Uterus (tissue), 2 donors: ENCODE measurements around the gene UPK3BL1.
"Not testable (repeated sequence)": the region's sequence is repeated elsewhere in the genome, so short reads cannot be mapped to it uniquely, and the experiment has no call there.

Source experiments
- POLR2A ChIP-seq, 2 donors: fragments of 450-650 bp; IDR thresholded peaks; one replicate each; pipeline ENCODE4 v1.6.1; 2016; ENCODE audit warnings: antibody characterized with exemption in 2 of 2, mild to moderate bottlenecking in 1 of 2, moderate library complexity in 1 of 2
- TF ChIP-seq, protein P1 (sequence below), 4 experiments: fragments of 200-600 bp in 2 of 4; fragments of 450-650 bp in 2 of 4; sonication (generic) in 2 of 4; IDR thresholded peaks; one replicate each; pipeline ENCODE4 v1.5.1; 2016 to 2019; ENCODE audit warnings: antibody characterized with exemption in 4 of 4, mild to moderate bottlenecking in 2 of 4, moderate library complexity in 1 of 4

GRCh38 chr7:102630622-102631021, 12.0 kb downstream of the UPK3BL1 start:
- TF ChIP-seq, protein P1, sequence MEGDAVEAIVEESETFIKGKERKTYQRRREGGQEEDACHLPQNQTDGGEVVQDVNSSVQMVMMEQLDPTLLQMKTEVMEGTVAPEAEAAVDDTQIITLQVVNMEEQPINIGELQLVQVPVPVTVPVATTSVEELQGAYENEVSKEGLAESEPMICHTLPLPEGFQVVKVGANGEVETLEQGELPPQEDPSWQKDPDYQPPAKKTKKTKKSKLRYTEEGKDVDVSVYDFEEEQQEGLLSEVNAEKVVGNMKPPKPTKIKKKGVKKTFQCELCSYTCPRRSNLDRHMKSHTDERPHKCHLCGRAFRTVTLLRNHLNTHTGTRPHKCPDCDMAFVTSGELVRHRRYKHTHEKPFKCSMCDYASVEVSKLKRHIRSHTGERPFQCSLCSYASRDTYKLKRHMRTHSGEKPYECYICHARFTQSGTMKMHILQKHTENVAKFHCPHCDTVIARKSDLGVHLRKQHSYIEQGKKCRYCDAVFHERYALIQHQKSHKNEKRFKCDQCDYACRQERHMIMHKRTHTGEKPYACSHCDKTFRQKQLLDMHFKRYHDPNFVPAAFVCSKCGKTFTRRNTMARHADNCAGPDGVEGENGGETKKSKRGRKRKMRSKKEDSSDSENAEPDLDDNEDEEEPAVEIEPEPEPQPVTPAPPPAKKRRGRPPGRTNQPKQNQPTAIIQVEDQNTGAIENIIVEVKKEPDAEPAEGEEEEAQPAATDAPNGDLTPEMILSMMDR (IDR thresholded peaks at IDR 0.05), result not testable (repeated sequence)
- TF ChIP-seq POLR2A (IDR thresholded peaks at IDR 0.05), result not testable (repeated sequence)
